ENCODE results near the gene ENDOG.

GRCh38 chr9:128802482-128802881 lies 15.8 kb upstream of the ENDOG start:
- TF ChIP-seq CTCF (IDR thresholded peaks at IDR 0.05) (no peak), POLR2A (IDR thresholded peaks at IDR 0.05) (no peak)

Measured in uterus (tissue), 2 donors.